ENCODE data around the gene LARGE1.

The LARGE1 gene

GRCh38 chr22:33772745-33773144, 147.5 kb downstream of the LARGE1 start:
- ChIA-PET CTCF (no interaction called here), POLR2A (no interaction called here)
- 82% methylated on average over 3 of the region's 6 CpGs for WGBS (ENCODE audit: insufficient coverage)
- H3K4me1 ChIP-seq (ENCODE audit: control extremely low read depth in 1 of 4, control insufficient read depth in 4 of 4, insufficient read depth in 4 of 4, low read length in 3 of 4), result no peaks in the 10 kb centered on the region
- no peak overlapping the region for H3K27ac ChIP-seq (ENCODE audit: insufficient read depth in 1 of 2, low read depth in 1 of 2, low read length in 2 of 2, poor library complexity in 1 of 2, severe bottlenecking in 2 of 2)
- DNase-seq, result no peak
- H3K9me3 ChIP-seq (ENCODE audit: control extremely low read depth in 1 of 5, control insufficient read depth in 4 of 5, insufficient read depth in 2 of 5, low read depth in 1 of 5, low read length in 4 of 5), result peaks cover 0 to 2% (median 0%) of the 10 kb centered on the region in 5 experiments
- H3K4me3 ChIP-seq (ENCODE audit: control insufficient read depth in 1 of 7, extremely low read depth in 1 of 7, insufficient read depth in 4 of 7, low read depth in 2 of 7, low read length in 6 of 7), result no peak overlapping the region
- H3K27me3 ChIP-seq (replicated peaks in 2 of 5; ENCODE audit: control insufficient read depth in 4 of 5, insufficient read depth in 5 of 5, low read length in 4 of 5), result no peaks in the 10 kb centered on the region
- no peaks in the 10 kb centered on the region for H3K36me3 ChIP-seq (ENCODE audit: control insufficient read depth in 4 of 4, insufficient read depth in 4 of 4, low read length in 3 of 4)

GRCh38 chr22:33771136-33771535, 149.1 kb downstream of the LARGE1 start:
- ChIA-PET CTCF (no interaction called here), POLR2A (no interaction called here)
- H3K4me1 ChIP-seq (ENCODE audit: control extremely low read depth in 1 of 4, control insufficient read depth in 4 of 4, insufficient read depth in 4 of 4, low read length in 3 of 4), result no peaks in the 10 kb centered on the region
- no peaks in the 10 kb centered on the region for H3K9me3 ChIP-seq (ENCODE audit: control extremely low read depth in 1 of 5, control insufficient read depth in 4 of 5, insufficient read depth in 2 of 5, low read depth in 1 of 5, low read length in 4 of 5)
- no peaks in the 10 kb centered on the region for H3K27me3 ChIP-seq (replicated peaks in 2 of 5; ENCODE audit: control insufficient read depth in 4 of 5, insufficient read depth in 5 of 5, low read length in 4 of 5)
- H3K36me3 ChIP-seq (ENCODE audit: control insufficient read depth in 4 of 4, insufficient read depth in 4 of 4, low read length in 3 of 4), result no peaks in the 10 kb centered on the region
- 98% methylated on average over 4 of the region's 4 CpGs for WGBS (ENCODE audit: insufficient coverage)
- no peak for DNase-seq
- H3K4me3 ChIP-seq (ENCODE audit: control insufficient read depth in 1 of 7, extremely low read depth in 1 of 7, insufficient read depth in 4 of 7, low read depth in 2 of 7, low read length in 6 of 7), result no peak overlapping the region
- no peak overlapping the region for H3K27ac ChIP-seq (ENCODE audit: insufficient read depth in 1 of 2, low read depth in 1 of 2, low read length in 2 of 2, poor library complexity in 1 of 2, severe bottlenecking in 2 of 2)

GRCh38 chr22:33770723-33771122, 149.6 kb downstream of the LARGE1 start:
- DNase-seq, result no peak
- Histone ChIP-seq H3K27me3 (replicated peaks in 2 of 5; ENCODE audit: control insufficient read depth in 4 of 5, insufficient read depth in 5 of 5, low read length in 4 of 5) (no peaks in the 10 kb centered on the region), H3K9me3 (ENCODE audit: control extremely low read depth in 1 of 5, control insufficient read depth in 4 of 5, insufficient read depth in 2 of 5, low read depth in 1 of 5, low read length in 4 of 5) (no peaks in the 10 kb centered on the region), H3K27ac (ENCODE audit: insufficient read depth in 1 of 2, low read depth in 1 of 2, low read length in 2 of 2, poor library complexity in 1 of 2, severe bottlenecking in 2 of 2) (no peak overlapping the region), H3K36me3 (ENCODE audit: control insufficient read depth in 4 of 4, insufficient read depth in 4 of 4, low read length in 3 of 4) (no peaks in the 10 kb centered on the region), H3K4me1 (ENCODE audit: control extremely low read depth in 1 of 4, control insufficient read depth in 4 of 4, insufficient read depth in 4 of 4, low read length in 3 of 4) (no peaks in the 10 kb centered on the region), H3K4me3 (ENCODE audit: control insufficient read depth in 1 of 7, extremely low read depth in 1 of 7, insufficient read depth in 4 of 7, low read depth in 2 of 7, low read length in 6 of 7) (no peak overlapping the region)
- 95% methylated on average over 3 of the region's 3 CpGs for WGBS (ENCODE audit: insufficient coverage)
- ChIA-PET POLR2A (no interaction called here), CTCF (no interaction called here)

- Histone ChIP-seq H3K36me3 (ENCODE audit: control insufficient read depth in 4 of 4, insufficient read depth in 4 of 4, low read length in 3 of 4) (no peaks in the 10 kb centered on the region), H3K27me3 (replicated peaks in 2 of 5; ENCODE audit: control insufficient read depth in 4 of 5, insufficient read depth in 5 of 5, low read length in 4 of 5) (no peaks in the 10 kb centered on the region), H3K27ac (ENCODE audit: insufficient read depth in 1 of 2, low read depth in 1 of 2, low read length in 2 of 2, poor library complexity in 1 of 2, severe bottlenecking in 2 of 2) (no peak overlapping the region), H3K4me3 (ENCODE audit: control insufficient read depth in 1 of 7, extremely low read depth in 1 of 7, insufficient read depth in 4 of 7, low read depth in 2 of 7, low read length in 6 of 7) (no peak overlapping the region), H3K4me1 (ENCODE audit: control extremely low read depth in 1 of 4, control insufficient read depth in 4 of 4, insufficient read depth in 4 of 4, low read length in 3 of 4) (no peaks in the 10 kb centered on the region), H3K9me3 (ENCODE audit: control extremely low read depth in 1 of 5, control insufficient read depth in 4 of 5, insufficient read depth in 2 of 5, low read depth in 1 of 5, low read length in 4 of 5) (peaks cover 0 to 2% (median 0%) of the 10 kb centered on the region in 5 experiments)
- DNase-seq, result no peak
- ChIA-PET CTCF (no interaction called here), POLR2A (no interaction called here)
- WGBS (ENCODE audit: insufficient coverage), result 84% methylated on average over 6 of the region's 7 CpGs
Measured at GRCh38 chr22:33766091-33766490, 154.2 kb downstream of the LARGE1 start.

- ChIA-PET CTCF (no interaction called here), POLR2A (no interaction called here)
- peaks cover 0 to 3% (median 0%) of the 10 kb centered on the region in 5 experiments for H3K9me3 ChIP-seq (ENCODE audit: control extremely low read depth in 1 of 5, control insufficient read depth in 4 of 5, insufficient read depth in 2 of 5, low read depth in 1 of 5, low read length in 4 of 5)
- no peak overlapping the region for H3K27ac ChIP-seq (ENCODE audit: insufficient read depth in 1 of 2, low read depth in 1 of 2, low read length in 2 of 2, poor library complexity in 1 of 2, severe bottlenecking in 2 of 2)
- H3K27me3 ChIP-seq (replicated peaks in 2 of 5; ENCODE audit: control insufficient read depth in 4 of 5, insufficient read depth in 5 of 5, low read length in 4 of 5), result no peaks in the 10 kb centered on the region
- DNase-seq, result no peak
- H3K4me3 ChIP-seq (ENCODE audit: control insufficient read depth in 1 of 7, extremely low read depth in 1 of 7, insufficient read depth in 4 of 7, low read depth in 2 of 7, low read length in 6 of 7), result no peak overlapping the region
- no peaks in the 10 kb centered on the region for H3K4me1 ChIP-seq (ENCODE audit: control extremely low read depth in 1 of 4, control insufficient read depth in 4 of 4, insufficient read depth in 4 of 4, low read length in 3 of 4)
- H3K36me3 ChIP-seq (ENCODE audit: control insufficient read depth in 4 of 4, insufficient read depth in 4 of 4, low read length in 3 of 4), result no peaks in the 10 kb centered on the region
Measured at GRCh38 chr22:33758961-33759360, 161.3 kb downstream of the LARGE1 start.

GRCh38 chr22:33757802-33758483, 162.3 kb downstream of the LARGE1 start:
- Histone ChIP-seq H3K36me3 (ENCODE audit: control insufficient read depth in 4 of 4, insufficient read depth in 4 of 4, low read length in 3 of 4) (no peaks in the 10 kb centered on the region), H3K27me3 (replicated peaks in 2 of 5; ENCODE audit: control insufficient read depth in 4 of 5, insufficient read depth in 5 of 5, low read length in 4 of 5) (no peaks in the 10 kb centered on the region), H3K9me3 (ENCODE audit: control extremely low read depth in 1 of 5, control insufficient read depth in 4 of 5, insufficient read depth in 2 of 5, low read depth in 1 of 5, low read length in 4 of 5) (peaks cover 0 to 4% (median 3%) of the 10 kb centered on the region in 5 experiments), H3K4me3 (ENCODE audit: control insufficient read depth in 1 of 7, extremely low read depth in 1 of 7, insufficient read depth in 4 of 7, low read depth in 2 of 7, low read length in 6 of 7) (no peak overlapping the region), H3K27ac (ENCODE audit: insufficient read depth in 1 of 2, low read depth in 1 of 2, low read length in 2 of 2, poor library complexity in 1 of 2, severe bottlenecking in 2 of 2) (no peak overlapping the region), H3K4me1 (ENCODE audit: control extremely low read depth in 1 of 4, control insufficient read depth in 4 of 4, insufficient read depth in 4 of 4, low read length in 3 of 4) (no peaks in the 10 kb centered on the region)
- CTCF ChIA-PET, result no interaction called here
- WGBS (ENCODE audit: insufficient coverage), result 82% methylated on average over 6 of the region's 9 CpGs
- no peak for DNase-seq
- POLR2A ChIA-PET, result no interaction called here

GRCh38 chr22:33757041-33757801, 163.1 kb downstream of the LARGE1 start:
- no peak overlapping the region for H3K27ac ChIP-seq (ENCODE audit: insufficient read depth in 1 of 2, low read depth in 1 of 2, low read length in 2 of 2, poor library complexity in 1 of 2, severe bottlenecking in 2 of 2)
- no peaks in the 10 kb centered on the region for H3K36me3 ChIP-seq (ENCODE audit: control insufficient read depth in 4 of 4, insufficient read depth in 4 of 4, low read length in 3 of 4)
- no peaks in the 10 kb centered on the region for H3K4me1 ChIP-seq (ENCODE audit: control extremely low read depth in 1 of 4, control insufficient read depth in 4 of 4, insufficient read depth in 4 of 4, low read length in 3 of 4)
- H3K9me3 ChIP-seq (ENCODE audit: control extremely low read depth in 1 of 5, control insufficient read depth in 4 of 5, insufficient read depth in 2 of 5, low read depth in 1 of 5, low read length in 4 of 5), result peaks cover 0 to 4% (median 3%) of the 10 kb centered on the region in 5 experiments
- 72% methylated on average over 11 of the region's 15 CpGs for WGBS (ENCODE audit: insufficient coverage)
- no peak overlapping the region for H3K4me3 ChIP-seq (ENCODE audit: control insufficient read depth in 1 of 7, extremely low read depth in 1 of 7, insufficient read depth in 4 of 7, low read depth in 2 of 7, low read length in 6 of 7)
- DNase-seq, result no peak
- H3K27me3 ChIP-seq (replicated peaks in 2 of 5; ENCODE audit: control insufficient read depth in 4 of 5, insufficient read depth in 5 of 5, low read length in 4 of 5), result no peaks in the 10 kb centered on the region
- ChIA-PET POLR2A (no interaction called here), CTCF (no interaction called here)
